B cell (primary cell): ENCODE data around the gene SPOP. TPM values are rescaled to one million over a fixed set of nuclear protein-coding genes. Genes with fewer than 3 reads are reported as not detected.

Experiments
- ATAC-seq: fragments of 200-7000 bp; cut with Tn5 transposase; one replicate; pipeline ENCODE4 v1.10.0; 2021; ENCODE audit warnings: low read depth, mild to moderate bottlenecking, moderate number of reproducible peaks, moderate library complexity
- CTCF ChIA-PET: fragments of 350-600 bp; sonication (Branson Sonifier 250); formaldehyde crosslinking; loops from one replicate; lab custom pipeline; 2021; ENCODE audit warnings: antibody characterized with exemption, inconsistent platforms; lab: Charles Lee
- POLR2A ChIA-PET: fragments of 350-600 bp; sonication (Branson Sonifier 250); formaldehyde crosslinking; loops from one replicate; lab custom pipeline; 2021; ENCODE audit warnings: antibody characterized with exemption; lab: Charles Lee
- DNase-seq: peaks from one replicate; pipeline ENCODE4 v3.0.0; 2013
- H2AFZ ChIP-seq: 2 replicates; pipeline ENCODE4 v1.6.1; 2012; ENCODE audit warnings: mild to moderate bottlenecking, low read depth, low read length; ENCODE audit not compliant: insufficient read depth, poor library complexity, severe bottlenecking
- H3K27ac ChIP-seq, 2 donors: 1 replicate in 1 of 2; 2 replicates in 1 of 2; pipeline ENCODE4 v1.5.1; 2012 to 2013; ENCODE audit warnings: low read length in 2 of 2, mild to moderate bottlenecking in 2 of 2, moderate library complexity in 1 of 2
- H3K27me3 ChIP-seq, 4 experiments: fragments of 200-600 bp in 1 of 4; sonication (generic) in 1 of 4; replicated peaks in 1 of 4; 1 replicate in 2 of 4; 2 replicates in 2 of 4; pipeline versions ENCODE4 v1.6.1 to v1.7.0; 2013 to 2016; ENCODE audit warnings: low read length in 3 of 4, mild to moderate bottlenecking in 2 of 4, mixed read lengths in 1 of 4, moderate library complexity in 1 of 4; ENCODE audit not compliant: insufficient read depth in 4 of 4, control insufficient read depth in 3 of 4; ENCODE audit errors: control extremely low read depth in 1 of 4
- H3K36me3 ChIP-seq, 2 experiments: replicated peaks in 1 of 2; 1 replicate in 1 of 2; 2 replicates in 1 of 2; pipeline versions ENCODE4 v1.6.1 to v1.7.1; 2013; ENCODE audit warnings: low read length in 1 of 2; ENCODE audit not compliant: insufficient read depth in 2 of 2, control insufficient read depth in 1 of 2; ENCODE audit errors: control extremely low read depth in 1 of 2, extremely low read depth in 1 of 2
- H3K4me1 ChIP-seq, 2 donors: fragments of 200-600 bp in 1 of 2; sonication (generic) in 1 of 2; 1 replicate in 1 of 2; 2 replicates in 1 of 2; pipeline versions ENCODE4 v1.5.1 to v1.6.1; 2013 to 2017; ENCODE audit warnings: low read length in 2 of 2; ENCODE audit not compliant: control insufficient read depth in 2 of 2, insufficient read depth in 2 of 2
- H3K4me2 ChIP-seq: replicated peaks from 2 replicates; pipeline ENCODE3; 2012; ENCODE audit warnings: mild to moderate bottlenecking, low read depth, low read length; ENCODE audit not compliant: poor library complexity, severe bottlenecking
- H3K4me3 ChIP-seq, 5 experiments: fragments of 200-600 bp in 1 of 5; sonication (generic) in 1 of 5; 1 replicate in 3 of 5; 2 replicates in 2 of 5; pipeline versions ENCODE4 v1.5.1 to v1.7.0; 2011 to 2016; ENCODE audit warnings: low read length in 4 of 5, mild to moderate bottlenecking in 4 of 5, low read depth in 2 of 5, control low read depth in 1 of 5, moderate library complexity in 1 of 5; ENCODE audit not compliant: insufficient read depth in 1 of 5; ENCODE audit errors: control extremely low read depth in 1 of 5, extremely low read depth in 1 of 5
- H3K79me2 ChIP-seq: fragments of 200-600 bp; sonication (generic); one replicate; pipeline ENCODE4 v1.6.0; 2016; ENCODE audit warnings: low read length; ENCODE audit not compliant: control insufficient read depth, insufficient read depth
- H3K9ac ChIP-seq: fragments of 200-600 bp; sonication (generic); 2 replicates; pipeline ENCODE4 v1.6.1; 2017; ENCODE audit warnings: mild to moderate bottlenecking, low read length, moderate library complexity
- H3K9me3 ChIP-seq, 3 donors: one replicate each; pipeline versions ENCODE4 v1.6.1 to v1.7.1; 2013; ENCODE audit warnings: low read length in 2 of 3; ENCODE audit not compliant: control insufficient read depth in 2 of 3, insufficient read depth in 1 of 3; ENCODE audit errors: control extremely low read depth in 1 of 3
- H4K20me1 ChIP-seq: 2 replicates; pipeline ENCODE4 v1.6.0; 2012; ENCODE audit warnings: mild to moderate bottlenecking, low read length; ENCODE audit not compliant: insufficient read depth, control insufficient read depth, poor library complexity, severe bottlenecking
- H3K27ac Mint-ChIP-seq: one replicate; pipeline ENCODE4 v1.8.0; 2021; ENCODE audit warnings: mixed read lengths
- H3K27me3 Mint-ChIP-seq: one replicate; pipeline ENCODE4 v1.8.0; 2021; ENCODE audit warnings: mixed read lengths
- H3K4me1 Mint-ChIP-seq: one replicate; pipeline ENCODE4 v1.8.0; 2021; ENCODE audit warnings: mixed read lengths
- H3K4me3 Mint-ChIP-seq: one replicate; pipeline ENCODE4 v1.8.0; 2021; ENCODE audit warnings: mixed read lengths
- H3K9me3 Mint-ChIP-seq: one replicate; pipeline ENCODE4 v1.8.0; 2022; ENCODE audit warnings: mixed read lengths; ENCODE audit not compliant: insufficient read depth
- CTCF ChIP-seq: fragments of 200-600 bp; IDR thresholded peaks from one replicate; pipeline ENCODE4 v1.8.0; 2022; ENCODE audit warnings: antibody characterized with exemption, mild to moderate bottlenecking
- EZH2 ChIP-seq: IDR thresholded peaks from 2 replicates; pipeline ENCODE4 v1.6.1; 2012; ENCODE audit warnings: borderline replicate concordance, low read depth, mild to moderate bottlenecking, moderate library complexity, low read length; ENCODE audit not compliant: insufficient read depth, poor library complexity, severe bottlenecking
- whole genome bisulfite sequencing: methylation state at CpG from one replicate; pipeline ENCODE4 v1.1.5; 2013; ENCODE audit warnings: missing lambda C conversion rate; ENCODE audit not compliant: insufficient coverage; 5-methylcytosine and 5-hydroxymethylcytosine counted together
- intact Hi-C: fragments of 100-400 bp; cut with micrococcal nuclease; formaldehyde crosslinking; loops from one replicate; pipeline ENCODE4 v1.10.0; 2022
- polyA plus RNA-seq: library from polyadenylated mRNA; depleted of rRNA; stranded (reverse); fragments of >200 nt; gene quantifications from 2 replicates; pipeline ENCODE4 v1.2.3, GENCODE V29; 2012
- total RNA-seq, 2 donors: library from RNA; stranded (reverse); fragments of 120-200 nt in 1 of 2; gene quantifications; 1 replicate in 1 of 2; 2 replicates in 1 of 2; pipeline versions ENCODE4 v1.2.3 to v1.2.4, GENCODE V29; 2013 to 2022

The SPOP gene
- total and polyA plus RNA-seq, 2 donors (not counting 1 experiment from before 2014, with no cell fraction given): 27.0 to 72.1 TPM

GRCh38 chr17:49592263-49592662 lies 85.6 kb downstream of the SPOP start:
- Histone ChIP-seq H3K36me3 (peaks cover 0 to 19% of the 10 kb centered on the region in 2 experiments), H3K9me3 (no peaks in the 10 kb centered on the region), H3K4me3 (no peak overlapping the region), H3K4me1 (no peaks in the 10 kb centered on the region), H2AFZ (no peak overlapping the region), H3K4me2 (no peak overlapping the region), H3K27me3 (no peaks in the 10 kb centered on the region), H3K9ac (no peak overlapping the region), H3K79me2 (no peaks in the 10 kb centered on the region), H3K27ac (no peak overlapping the region), H4K20me1 (no peaks in the 10 kb centered on the region)
- no peak for DNase-seq
- WGBS: 100% methylated on average over 3 of the region's 3 CpGs
- intact Hi-C loops: no loop called here
- ChIA-PET POLR2A (no interaction called here), CTCF (interaction anchor here (0.9 kb wide), 1 partner anchor 21 kb away, joined by 3 read pairs; no protein-coding TSS in a partner anchor)
- H3K27me3 Mint-ChIP-seq: no peaks in the 10 kb centered on the region
- H3K4me1 Mint-ChIP-seq: no peaks in the 10 kb centered on the region
- no peak for ATAC-seq
- no peak overlapping the region for H3K4me3 Mint-ChIP-seq
- H3K27ac Mint-ChIP-seq: no peak overlapping the region
- TF ChIP-seq EZH2 (no peak), CTCF (no peak)
- H3K9me3 Mint-ChIP-seq: no peaks in the 10 kb centered on the region

GRCh38 chr17:49590874-49591273 lies 87.0 kb downstream of the SPOP start:
- WGBS: 92% methylated on average over 4 of the region's 4 CpGs

More at GRCh38 chr17:49590874-49591273, 87.0 kb downstream of the SPOP start:
- H4K20me1 ChIP-seq: no peaks in the 10 kb centered on the region
- no peaks in the 10 kb centered on the region for H3K4me1 ChIP-seq
- Mint-ChIP-seq H3K9me3 (no peaks in the 10 kb centered on the region), H3K27ac (no peak overlapping the region), H3K4me3 (no peak overlapping the region), H3K4me1 (no peaks in the 10 kb centered on the region), H3K27me3 (no peaks in the 10 kb centered on the region)
- H3K9ac ChIP-seq: no peak overlapping the region
- ATAC-seq (no peak), DNase-seq (no peak)
- peaks cover 0 to 6% of the 10 kb centered on the region in 2 experiments for H3K36me3 ChIP-seq
- TF ChIP-seq CTCF (no peak), EZH2 (no peak)
- no peaks in the 10 kb centered on the region for H3K9me3 ChIP-seq
- H2AFZ ChIP-seq: no peak overlapping the region
- H3K4me2 ChIP-seq: no peak overlapping the region
- POLR2A ChIA-PET: no interaction called here
- H3K79me2 ChIP-seq: no peaks in the 10 kb centered on the region
- intact Hi-C loops: no loop called here
- CTCF ChIA-PET: interaction anchor here (0.7 kb wide), 1 partner anchor 21 kb away, joined by 3 read pairs; no protein-coding TSS in a partner anchor
- no peak overlapping the region for H3K27ac ChIP-seq
- no peaks in the 10 kb centered on the region for H3K27me3 ChIP-seq
- H3K4me3 ChIP-seq: no peak overlapping the region
